ENCODE data around the gene PPM1H. TPM values are rescaled to one million over a fixed set of nuclear protein-coding genes. Genes with fewer than 3 reads are reported as not detected.
"Not testable (repeated sequence)": the region's sequence is repeated elsewhere in the genome, so short reads cannot be mapped to it uniquely, and the experiment has no call there.

PPM1H gene
- total RNA-seq, 2 donors from 2014 or later: 46.4 to 74.4 TPM

DNA sequence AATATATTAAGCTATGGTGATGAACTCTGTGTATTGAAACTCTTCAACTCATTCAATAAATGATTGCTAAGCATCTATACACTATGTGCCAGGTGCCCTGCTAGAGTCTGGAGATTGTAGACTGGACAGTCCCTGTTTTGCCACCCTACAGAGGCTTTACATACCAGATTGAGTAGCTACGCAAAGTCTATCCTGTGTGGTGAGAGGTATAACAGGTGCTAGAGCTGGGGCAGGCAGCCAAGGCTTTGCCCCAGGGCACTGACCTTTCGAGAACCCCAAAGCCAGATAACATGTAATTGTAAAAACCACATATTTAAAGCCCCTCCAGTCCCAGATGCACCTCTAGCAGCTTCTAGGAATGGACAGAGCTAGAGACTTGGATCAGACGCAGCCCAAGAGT lies 52.8 kb downstream of the PPM1H start:
- DNase-seq: no peak
- TF ChIP-seq, protein P1, sequence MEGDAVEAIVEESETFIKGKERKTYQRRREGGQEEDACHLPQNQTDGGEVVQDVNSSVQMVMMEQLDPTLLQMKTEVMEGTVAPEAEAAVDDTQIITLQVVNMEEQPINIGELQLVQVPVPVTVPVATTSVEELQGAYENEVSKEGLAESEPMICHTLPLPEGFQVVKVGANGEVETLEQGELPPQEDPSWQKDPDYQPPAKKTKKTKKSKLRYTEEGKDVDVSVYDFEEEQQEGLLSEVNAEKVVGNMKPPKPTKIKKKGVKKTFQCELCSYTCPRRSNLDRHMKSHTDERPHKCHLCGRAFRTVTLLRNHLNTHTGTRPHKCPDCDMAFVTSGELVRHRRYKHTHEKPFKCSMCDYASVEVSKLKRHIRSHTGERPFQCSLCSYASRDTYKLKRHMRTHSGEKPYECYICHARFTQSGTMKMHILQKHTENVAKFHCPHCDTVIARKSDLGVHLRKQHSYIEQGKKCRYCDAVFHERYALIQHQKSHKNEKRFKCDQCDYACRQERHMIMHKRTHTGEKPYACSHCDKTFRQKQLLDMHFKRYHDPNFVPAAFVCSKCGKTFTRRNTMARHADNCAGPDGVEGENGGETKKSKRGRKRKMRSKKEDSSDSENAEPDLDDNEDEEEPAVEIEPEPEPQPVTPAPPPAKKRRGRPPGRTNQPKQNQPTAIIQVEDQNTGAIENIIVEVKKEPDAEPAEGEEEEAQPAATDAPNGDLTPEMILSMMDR (conservative IDR thresholded peaks at IDR 0.05): no peak
- H3K27ac ChIP-seq (ENCODE audit: low read depth, low read length): no peak overlapping the region
- peaks cover 6% of the 10 kb centered on the region for H3K9me3 ChIP-seq (ENCODE audit: control insufficient read depth, low read length)
- peaks cover 31% of the 10 kb centered on the region for H3K27me3 ChIP-seq (ENCODE audit: control insufficient read depth, insufficient read depth, low read length, poor library complexity, severe bottlenecking)
- H3K4me3 ChIP-seq (ENCODE audit: low read length): no peak overlapping the region
- WGBS, 2 experiments (ENCODE audit: insufficient coverage in 1 of 2, insufficient read length in 1 of 2): 99 to 100% methylated on average over 2 to 3 of the region's 3 CpGs
- H3K36me3 Mint-ChIP-seq (ENCODE audit: low read depth): peaks cover 35% of the 10 kb centered on the region
- no peak overlapping the region for H3K4me3 Mint-ChIP-seq
- peaks cover 22% of the 10 kb centered on the region for H3K4me1 Mint-ChIP-seq
- peaks cover 17% of the 10 kb centered on the region for H3K9me3 Mint-ChIP-seq
- H3K27me3 Mint-ChIP-seq (ENCODE audit: insufficient read depth): peaks cover 17% of the 10 kb centered on the region
- no peaks in the 10 kb centered on the region for H3K4me1 ChIP-seq (ENCODE audit: control insufficient read depth, insufficient read depth, low read length)
- H3K27ac Mint-ChIP-seq: no peak overlapping the region
- no peaks in the 10 kb centered on the region for H3K36me3 ChIP-seq (ENCODE audit: control insufficient read depth, insufficient read depth, low read length)
- no peak overlapping the region for H3K9ac ChIP-seq (ENCODE audit: extremely low read depth, low read length, poor library complexity, severe bottlenecking)

GRCh38 chr12:62879691-62880090 lies 55.3 kb downstream of the PPM1H start:
- H3K36me3 Mint-ChIP-seq (ENCODE audit: low read depth): peaks cover 32% of the 10 kb centered on the region
- no peak overlapping the region for H3K9ac ChIP-seq (ENCODE audit: extremely low read depth, low read length, poor library complexity, severe bottlenecking)
- H3K27ac ChIP-seq (ENCODE audit: low read depth, low read length): no peak overlapping the region
- H3K4me1 Mint-ChIP-seq: peaks cover 22% of the 10 kb centered on the region
- peaks cover 6% of the 10 kb centered on the region for H3K9me3 Mint-ChIP-seq
- no peak overlapping the region for H3K27ac Mint-ChIP-seq
- no peak overlapping the region for H3K4me3 ChIP-seq (ENCODE audit: low read length)
- DNase-seq: no peak
- H3K4me1 ChIP-seq (ENCODE audit: control insufficient read depth, insufficient read depth, low read length): no peaks in the 10 kb centered on the region
- TF ChIP-seq, protein P1 (conservative IDR thresholded peaks at IDR 0.05): no peak
- 93 to 100% methylated on average over 1 of the region's 1 CpG for WGBS, 2 experiments (ENCODE audit: insufficient coverage in 1 of 2, insufficient read length in 1 of 2)
- peaks cover 17% of the 10 kb centered on the region for H3K27me3 Mint-ChIP-seq (ENCODE audit: insufficient read depth)
- peaks cover 31% of the 10 kb centered on the region for H3K27me3 ChIP-seq (ENCODE audit: control insufficient read depth, insufficient read depth, low read length, poor library complexity, severe bottlenecking)
- no peak overlapping the region for H3K4me3 Mint-ChIP-seq
- H3K9me3 ChIP-seq (ENCODE audit: control insufficient read depth, low read length): peaks cover 6% of the 10 kb centered on the region
- H3K36me3 ChIP-seq (ENCODE audit: control insufficient read depth, insufficient read depth, low read length): no peaks in the 10 kb centered on the region

- H3K36me3 ChIP-seq (ENCODE audit: control insufficient read depth, insufficient read depth, low read length); H3K4me1 ChIP-seq (ENCODE audit: control insufficient read depth, insufficient read depth, low read length); DNase-seq; H3K4me3 Mint-ChIP-seq; H3K9ac ChIP-seq (ENCODE audit: extremely low read depth, low read length, poor library complexity, severe bottlenecking); H3K9me3 Mint-ChIP-seq; H3K27ac Mint-ChIP-seq; H3K27ac ChIP-seq (ENCODE audit: low read depth, low read length); H3K9me3 ChIP-seq (ENCODE audit: control insufficient read depth, low read length); H3K4me3 ChIP-seq (ENCODE audit: low read length): not testable (repeated sequence)
- Mint-ChIP-seq H3K27me3 (ENCODE audit: insufficient read depth) (peaks cover 17% of the 10 kb centered on the region), H3K36me3 (ENCODE audit: low read depth) (peaks cover 30% of the 10 kb centered on the region), H3K4me1 (peaks cover 22% of the 10 kb centered on the region)
- H3K27me3 ChIP-seq (ENCODE audit: control insufficient read depth, insufficient read depth, low read length, poor library complexity, severe bottlenecking): peaks cover 31% of the 10 kb centered on the region
- 100% methylated on average over 3 of the region's 3 CpGs; no CpG with 5 or more reads in 1 of the 2 experiments for WGBS, 2 experiments (ENCODE audit: insufficient coverage in 1 of 2, insufficient read length in 1 of 2)
Measured at GRCh38 chr12:62879228-62879627, 55.7 kb downstream of the PPM1H start.

GRCh38 chr12:62878211-62878610 lies 56.7 kb downstream of the PPM1H start:
- no peak overlapping the region for H3K27ac ChIP-seq (ENCODE audit: low read depth, low read length)
- H3K27ac Mint-ChIP-seq: no peak overlapping the region
- H3K36me3 ChIP-seq (ENCODE audit: control insufficient read depth, insufficient read depth, low read length): no peaks in the 10 kb centered on the region
- TF ChIP-seq, protein P1 (conservative IDR thresholded peaks at IDR 0.05): no peak
- peaks cover 6% of the 10 kb centered on the region for H3K9me3 Mint-ChIP-seq
- peaks cover 14% of the 10 kb centered on the region for H3K4me1 Mint-ChIP-seq
- WGBS, 2 experiments (ENCODE audit: insufficient coverage in 1 of 2, insufficient read length in 1 of 2): 89 to 100% methylated on average over 2 of the region's 2 CpGs
- H3K36me3 Mint-ChIP-seq (ENCODE audit: low read depth): peaks cover 30% of the 10 kb centered on the region
- peaks cover 27% of the 10 kb centered on the region for H3K27me3 ChIP-seq (ENCODE audit: control insufficient read depth, insufficient read depth, low read length, poor library complexity, severe bottlenecking)
- no peak overlapping the region for H3K4me3 Mint-ChIP-seq
- H3K9ac ChIP-seq (ENCODE audit: extremely low read depth, low read length, poor library complexity, severe bottlenecking): no peak overlapping the region
- no peak for DNase-seq
- no peaks in the 10 kb centered on the region for H3K4me1 ChIP-seq (ENCODE audit: control insufficient read depth, insufficient read depth, low read length)
- H3K9me3 ChIP-seq (ENCODE audit: control insufficient read depth, low read length): peaks cover 6% of the 10 kb centered on the region
- no peak overlapping the region for H3K4me3 ChIP-seq (ENCODE audit: low read length)
- peaks cover 17% of the 10 kb centered on the region for H3K27me3 Mint-ChIP-seq (ENCODE audit: insufficient read depth)

Measured in endodermal cell (in vitro differentiated cells).